K562 (cell line): ENCODE data around the gene SEPTIN1. TPM values are rescaled to one million over a fixed set of nuclear protein-coding genes. Genes with fewer than 3 reads are reported as not detected.

ENCODE experiments used
- ATAC-seq: fragments of 200-7000 bp; cut with Tn5 transposase; 3 replicates; pipeline ENCODE4 v1.9.1; 2020; ENCODE audit warnings: moderate library complexity
- BruUV-seq: library from RNA; stranded (reverse); fragments of 400-500 nt; replicated peaks from 2 replicates; lab custom pipeline; 2021; lab: Mats Ljungman, UMichigan
- CTCF ChIA-PET: fragments of 300-600 bp; formaldehyde crosslinking; extraction: SDS; loops from one replicate; lab custom pipeline; 2021; ENCODE audit warnings: low intra/inter-chr PET ratio; lab: Yijun Ruan, JAX
- POLR2A ChIA-PET: fragments of 300-600, 350-650 bp; sonication (Branson Sonifier 250); formaldehyde crosslinking; extraction: SDS; loops from one replicate; lab custom pipeline; 2021; ENCODE audit warnings: antibody characterized with exemption, inconsistent platforms; lab: Yijun Ruan, JAX
- DNase-seq, 4 experiments: peaks; one replicate each; pipeline versions ENCODE4 v3.0.0 to v3.0.0-alpha.2; 2011 to 2018; ENCODE audit warnings: low spot score in 3 of 4, mixed read lengths in 3 of 4; ENCODE audit errors: extremely low read depth in 1 of 4
- FAIRE-seq: peaks from 2 replicates; lab custom pipeline; 2011; peaks lifted over from hg19 to GRCh38; lab: Jason Lieb, UNC
- H2AFZ ChIP-seq: 2 replicates; pipeline ENCODE4 v1.6.0; 2011; ENCODE audit warnings: low read depth, low read length, control low read depth, inconsistent platforms
- H3K27ac ChIP-seq: fragments of 200-600 bp; 3 replicates; pipeline ENCODE4 v1.8.0; 2011; ENCODE audit warnings: low read depth, mild to moderate bottlenecking, control low read depth, inconsistent platforms, low read length, moderate library complexity, mixed read lengths; ENCODE audit errors: extremely low read depth
- H3K27me3 ChIP-seq, 2 experiments: fragments of 300-600 bp in 1 of 2; 2 replicates in 1 of 2; 3 replicates in 1 of 2; pipeline versions ENCODE4 v1.6.0 to v1.8.0; 2011; ENCODE audit warnings: inconsistent platforms in 2 of 2, low read length in 2 of 2, mild to moderate bottlenecking in 1 of 2, mixed read lengths in 1 of 2, moderate library complexity in 1 of 2; ENCODE audit not compliant: control insufficient read depth in 2 of 2, insufficient read depth in 2 of 2
- H3K36me3 ChIP-seq: fragments of 300-600 bp; 3 replicates; pipeline ENCODE4 v1.8.0; 2011; ENCODE audit warnings: mild to moderate bottlenecking, low read length, inconsistent platforms; ENCODE audit not compliant: control insufficient read depth, insufficient read depth
- H3K4me1 ChIP-seq, 2 experiments: fragments of 200-600 bp in 1 of 2; replicated peaks in 1 of 2; 2 replicates in 1 of 2; 3 replicates in 1 of 2; pipeline versions ENCODE4 v1.5.1 to v1.8.0; 2011; ENCODE audit warnings: inconsistent platforms in 2 of 2, low read length in 2 of 2, mild to moderate bottlenecking in 1 of 2, mixed read lengths in 1 of 2, moderate library complexity in 1 of 2; ENCODE audit not compliant: control insufficient read depth in 2 of 2, insufficient read depth in 2 of 2
- H3K4me2 ChIP-seq: 2 replicates; pipeline ENCODE4 v1.6.1; 2011; ENCODE audit warnings: low read length, control low read depth, inconsistent platforms, mixed read lengths; ENCODE audit not compliant: insufficient read depth
- H3K4me3 ChIP-seq: fragments of 200-600 bp; sonication (generic), shearing (Covaris generic); 2 replicates; pipeline ENCODE4 v1.5.1; 2016; ENCODE audit warnings: control low read depth, inconsistent platforms
- H3K79me2 ChIP-seq: fragments of 200-600 bp; 3 replicates; pipeline ENCODE4 v1.8.0; 2011; ENCODE audit warnings: low read length, inconsistent platforms; ENCODE audit not compliant: control insufficient read depth, insufficient read depth
- H3K9ac ChIP-seq, 2 experiments: 2 replicates each; pipeline versions ENCODE4 v1.6.0 to v1.6.1; 2011; ENCODE audit warnings: low read depth in 2 of 2, low read length in 2 of 2, control low read depth in 1 of 2, inconsistent platforms in 1 of 2, mild to moderate bottlenecking in 1 of 2, mixed read lengths in 1 of 2; ENCODE audit not compliant: insufficient read depth in 1 of 2
- H3K9me1 ChIP-seq: one replicate; pipeline ENCODE4 v1.6.0; 2011; ENCODE audit warnings: inconsistent platforms, mild to moderate bottlenecking, low read length, moderate library complexity; ENCODE audit not compliant: control insufficient read depth, insufficient read depth
- H3K9me3 ChIP-seq: replicated peaks from 2 replicates; pipeline ENCODE4 v1.5.1; 2011; ENCODE audit warnings: low read depth, low read length, inconsistent platforms; ENCODE audit not compliant: control insufficient read depth, insufficient read depth
- H4K20me1 ChIP-seq: replicated peaks from 2 replicates; pipeline ENCODE4 v1.6.1; 2011; ENCODE audit warnings: low read length, inconsistent platforms, mixed read lengths; ENCODE audit not compliant: control insufficient read depth, insufficient read depth
- POLR2G ChIP-seq: fragments of 200-400 bp; formaldehyde crosslinking; IDR thresholded peaks from 2 replicates; pipeline ENCODE4 v1.6.1; 2017; ENCODE audit warnings: low read depth, mild to moderate bottlenecking, antibody characterized with exemption, low read length, moderate library complexity
- ZNF282 ChIP-seq: sonication (generic); formaldehyde crosslinking; IDR thresholded peaks from 2 replicates; pipeline ENCODE4 v1.8.1; 2023; ENCODE audit warnings: missing genetic modification reagents
- ZNF778 ChIP-seq: fragments of 450-650 bp; formaldehyde crosslinking; IDR thresholded peaks from 2 replicates; pipeline ENCODE4 v1.4.0; 2020; ENCODE audit warnings: mild to moderate bottlenecking, moderate library complexity
- WGBS: fragments of 100-300 bp; shearing (Covaris generic); methylation state at CpG from one replicate; pipeline ENCODE4 v1.1.6; 2016; ENCODE audit warnings: low coverage, mixed read lengths; ENCODE audit not compliant: insufficient coverage; ENCODE audit errors: missing lambda C conversion rate; 5-methylcytosine and 5-hydroxymethylcytosine counted together
- in situ Hi-C: fragments of 300-500 bp; cut with MboI; formaldehyde crosslinking; loops from 4 replicates; pipeline ENCODE4 v1.15.0; 2018; ENCODE audit warnings: inconsistent platforms, mixed read lengths
- intact Hi-C: fragments of 100-400 bp; cut with micrococcal nuclease; formaldehyde crosslinking; loops from 2 replicates; pipeline ENCODE4 v1.14.2; 2022
- polyA plus RNA-seq, 8 experiments: library from polyadenylated mRNA; depleted of rRNA in 4 of 8; stranded (reverse) in 5 of 8; unstranded in 3 of 8; fragments of >200 nt; fragmentation: Nextera tagmentation in 2 of 8; fragmentation: Illumina TruSeq in 1 of 8; extraction: Ambion mirVana in 2 of 8; extraction: Trizol in 1 of 8; gene quantifications; 2 replicates each; pipeline versions ENCODE4 v1.2.1 to v1.2.3, GENCODE V29; 2011 to 2014; ENCODE audit warnings: inconsistent platforms in 1 of 8, missing spikeins in 1 of 8
- total RNA-seq, 7 experiments: library from RNA; depleted of rRNA in 6 of 7; stranded (reverse); fragments of >200 nt in 6 of 7; fragmentation: Illumina TruSeq in 2 of 7; extraction: Trizol in 2 of 7; gene quantifications; 2 replicates each; pipeline versions ENCODE4 v1.2.1 to v1.2.3, GENCODE V29; 2011 to 2021; ENCODE audit warnings: low replicate concordance in 1 of 7

The SEPTIN1 gene
- total and polyA plus RNA-seq, 9 of the 15 experiments (the other 6 are each of a cell fraction or from before 2014, with no cell fraction given) = 0.23 to 5.6 (median 1.7) TPM; not detected in 1

DNA sequence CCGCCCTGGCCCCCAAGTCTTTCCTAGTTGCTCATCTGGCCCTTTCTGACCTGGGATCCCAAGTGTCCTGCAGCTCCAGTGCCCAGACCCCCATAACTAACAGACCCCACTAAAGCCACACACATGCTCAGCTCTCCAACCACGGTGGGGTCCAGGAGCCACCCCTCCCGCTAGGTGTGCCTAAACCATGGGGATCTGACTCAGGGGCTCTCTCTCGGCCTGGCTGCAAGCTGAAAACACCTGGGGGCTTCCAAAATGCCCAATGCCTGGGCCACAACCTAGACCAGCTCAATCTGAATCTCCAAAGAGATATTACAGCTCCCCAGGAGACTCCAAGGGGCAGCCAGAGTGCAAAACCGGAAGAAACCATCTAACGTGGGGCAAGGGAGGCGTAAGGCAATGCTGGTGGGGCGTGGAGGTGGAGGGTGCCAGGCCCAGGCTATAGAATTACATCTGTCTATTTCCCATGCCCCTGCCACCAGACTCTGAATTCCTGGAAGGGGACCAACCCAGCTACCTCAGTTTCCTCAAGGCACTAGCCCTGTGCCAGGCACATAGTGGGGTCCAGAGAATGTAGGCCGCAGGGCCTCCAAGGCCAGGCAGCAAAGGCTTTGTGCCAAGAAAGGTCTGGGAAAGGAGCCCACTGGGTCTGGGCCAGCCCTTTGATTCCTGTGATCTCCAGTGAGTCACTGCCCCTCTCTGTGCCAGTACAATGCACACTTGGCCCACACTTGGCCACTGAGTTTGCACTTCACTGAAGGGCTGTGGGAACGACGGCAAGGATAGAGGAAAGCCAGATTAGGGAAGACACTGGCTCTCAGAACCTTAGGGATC, 30.6 kb downstream of the SEPTIN1 start:
- 0 out of 4 replicates have a peak overlapping the region, but pooled peaks of 1 of the 2 experiments have one; percentile 38 for H3K9ac ChIP-seq
- no peaks in the 10 kb centered on the region for H4K20me1 ChIP-seq
- no TSS peak for BruUV-seq
- peaks cover 13 to 36% of the 10 kb centered on the region in 2 experiments; a peak in 4 of 5 replicates for H3K4me1 ChIP-seq
- ChIA-PET POLR2A (interaction anchor here (0.6 to 1.2 kb wide), 3 partner anchors 8 to 33 kb away, joined by 3 to 5 read pairs (median 3); no protein-coding TSS in a partner anchor), CTCF (no interaction called here)
- H3K36me3 ChIP-seq = peaks cover 42% of the 10 kb centered on the region; the same call in 2 of the 3 replicates
- in situ Hi-C loops (loop anchor here (25.0 kb wide), 1 partner anchor 890 kb away; the partner anchor contains the start of genes BOLA2, SLX1B and SULT1A4), intact Hi-C loops (no loop called here)
- TF ChIP-seq ZNF282 (CRISPR knock-in tag) = no peak
- TF ChIP-seq POLR2G = 0 out of 2 replicates have a peak, but pooled peaks have one; percentile 12
- no peak for TF ChIP-seq ZNF778 (CRISPR knock-in tag)
- no peak overlapping the region for H3K4me3 ChIP-seq
- H3K27me3 ChIP-seq = no peaks in the 10 kb centered on the region
- DNase-seq = no peak
- no peaks in the 10 kb centered on the region for H3K9me3 ChIP-seq
- H3K27ac ChIP-seq = no peak overlapping the region
- H2AFZ ChIP-seq = no peak overlapping the region
- ATAC-seq = no peak
- H3K9me1 ChIP-seq = no peaks in the 10 kb centered on the region
- no peak overlapping the region for H3K4me2 ChIP-seq
- peaks cover 30% of the 10 kb centered on the region for H3K79me2 ChIP-seq
- FAIRE-seq = no peak
- WGBS = 82% methylated on average over 11 of the region's 11 CpGs
